GM18502 (cell line): ENCODE measurements around the gene BST1.
A peak's percentile ranks its signal among the peaks of the same experiment; 100 is the strongest.
"Not testable (repeated sequence)": the region's sequence is repeated elsewhere in the genome, so short reads cannot be mapped to it uniquely, and the experiment has no call there.

ENCODE experiments used
- ATAC-seq: cut with Tn5 transposase; IDR thresholded peaks from one replicate; pipeline ENCODE4 v1.9.1; 2021; ENCODE audit warnings: mild to moderate bottlenecking; ENCODE audit not compliant: unreplicated experiment, poor library complexity

Gene BST1

DNA sequence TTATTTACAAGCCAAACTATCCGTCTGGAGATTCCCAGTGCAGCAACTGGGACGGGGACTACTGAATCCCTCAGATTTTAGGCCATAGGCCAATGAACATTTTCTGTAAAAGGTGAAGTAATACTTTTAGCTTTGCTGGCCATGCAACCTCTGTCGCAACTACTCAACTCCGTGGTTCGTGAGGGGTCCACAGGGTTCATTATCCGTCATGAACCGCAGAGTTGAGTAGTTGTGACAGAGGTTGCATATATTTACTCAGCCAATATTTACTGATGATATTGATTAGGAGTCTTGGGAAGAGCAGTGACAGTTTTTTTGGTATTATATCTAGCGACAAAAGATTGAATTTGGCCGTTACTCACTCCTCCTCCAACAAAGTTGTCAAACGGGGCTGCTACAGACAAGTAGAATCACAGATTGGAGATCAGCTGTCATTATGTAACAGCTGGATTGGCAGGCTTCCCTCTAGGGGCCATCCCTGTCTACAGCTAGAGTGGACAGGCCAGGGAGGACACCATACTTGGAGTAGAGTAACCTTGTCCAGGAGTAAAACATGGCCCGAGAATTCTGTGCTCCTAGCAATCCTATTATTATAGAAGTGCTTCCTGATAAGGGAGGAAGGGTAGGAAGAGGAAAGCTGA lies 38.0 kb downstream of the BST1 start:
- ATAC-seq: no peak

DNA sequence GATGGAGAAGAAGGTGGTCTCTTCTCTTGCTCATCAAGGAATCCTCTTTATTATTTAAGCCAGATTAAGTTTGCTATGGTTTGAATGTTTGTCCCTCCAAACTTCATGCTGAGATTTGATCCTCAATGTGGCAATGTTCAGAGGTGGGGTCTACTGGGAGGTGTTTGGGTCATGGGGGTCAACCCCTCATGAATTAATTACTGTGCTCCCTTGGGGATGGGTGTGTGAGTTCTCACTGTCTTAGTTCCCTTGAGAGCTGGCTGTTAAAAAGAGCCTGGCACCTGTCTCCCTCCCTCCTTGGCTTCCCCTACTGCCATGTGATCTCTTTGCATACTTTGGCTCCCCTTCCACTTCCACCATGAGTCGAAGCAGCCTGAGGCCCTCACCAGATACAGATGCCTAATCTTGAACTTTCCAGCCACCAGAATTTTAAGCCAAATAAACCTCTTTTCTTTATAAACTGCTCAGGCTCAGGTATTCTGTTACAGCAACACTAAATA lies 39.3 kb downstream of the BST1 start:
- ATAC-seq: no peak

DNA sequence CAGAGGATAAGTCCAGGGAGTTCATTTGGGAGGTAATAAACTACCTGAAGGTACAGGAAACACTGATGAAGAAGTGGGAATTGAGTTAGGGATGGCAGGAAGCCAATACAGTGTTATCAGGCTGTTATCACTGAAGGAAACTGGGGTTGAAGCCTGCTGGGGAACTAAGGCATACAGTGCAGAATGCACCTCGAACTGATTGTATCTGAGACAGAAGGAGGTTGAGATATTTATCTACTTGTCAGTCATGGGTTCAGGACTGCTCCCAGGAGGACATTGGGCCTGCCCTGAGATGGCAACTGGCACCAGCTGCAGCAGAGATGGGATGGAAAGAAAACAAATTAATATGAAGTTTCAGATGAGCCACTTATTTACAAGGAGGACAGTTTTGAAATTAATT lies 39.8 kb downstream of the BST1 start:
- ATAC-seq: no peak

DNA sequence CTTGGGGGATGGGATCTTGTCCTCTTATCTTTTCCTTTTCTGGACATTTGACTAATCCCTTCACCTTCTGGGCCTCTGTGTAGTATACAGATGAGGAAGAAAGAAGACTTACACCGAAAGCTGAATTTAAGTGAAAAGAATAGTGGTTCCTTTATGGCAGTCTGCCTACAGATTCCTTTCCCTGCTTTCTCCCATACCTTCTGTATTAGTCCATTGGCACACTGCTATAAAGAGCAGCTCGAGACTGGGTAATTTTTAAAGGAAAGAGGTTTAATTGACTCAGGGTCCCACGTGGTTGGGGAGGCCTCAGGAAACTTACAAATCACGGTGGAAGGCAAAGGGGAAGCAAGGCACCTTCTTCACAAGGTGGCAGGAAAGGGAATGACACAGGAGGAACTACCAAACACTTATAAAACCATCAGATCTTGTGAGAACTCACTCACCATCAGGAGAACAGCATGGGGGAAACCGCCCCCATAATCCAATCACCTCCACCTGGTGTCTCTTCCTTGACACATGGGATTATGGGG lies 41.2 kb downstream of the BST1 start:
- no peak for ATAC-seq

DNA sequence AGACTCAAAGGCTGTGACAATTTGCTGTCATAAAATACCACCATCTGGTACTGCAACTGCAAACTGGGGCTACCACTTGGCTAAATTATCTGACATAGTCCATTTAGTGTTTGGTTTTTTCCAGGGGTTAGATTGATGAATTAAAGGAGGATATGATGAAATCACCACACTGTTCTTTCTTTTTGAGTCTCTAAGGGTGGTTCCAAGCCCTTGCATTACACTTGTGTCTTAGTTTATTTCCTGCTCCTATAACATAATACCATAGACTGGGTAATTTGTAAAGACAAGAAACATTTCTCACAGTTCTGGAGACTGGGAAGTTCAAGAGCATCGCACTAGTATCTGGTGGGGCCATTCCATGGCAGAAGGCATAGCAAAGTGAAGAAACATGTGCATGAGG lies 43.2 kb downstream of the BST1 start:
- no peak for ATAC-seq

DNA sequence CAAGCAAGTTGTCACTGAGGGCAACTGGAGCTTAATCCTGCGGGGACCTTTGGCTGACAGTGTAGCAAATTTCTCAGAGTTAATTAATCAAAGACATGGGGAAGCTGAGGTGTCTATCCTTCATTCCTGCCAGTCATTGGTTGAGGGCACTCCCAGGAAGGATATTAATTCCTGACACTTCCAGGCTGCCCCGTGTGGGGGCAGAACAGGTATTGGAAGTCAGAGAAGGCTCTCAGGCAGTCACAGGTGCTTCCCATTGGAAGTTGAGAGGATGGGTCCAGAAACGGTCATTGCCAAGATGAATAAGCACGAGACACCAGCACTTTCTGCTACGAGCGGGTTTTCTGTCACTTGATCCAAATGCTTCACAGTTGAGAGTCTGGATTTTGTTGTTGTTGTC lies 46.1 kb downstream of the BST1 start:
- ATAC-seq: no peak

DNA sequence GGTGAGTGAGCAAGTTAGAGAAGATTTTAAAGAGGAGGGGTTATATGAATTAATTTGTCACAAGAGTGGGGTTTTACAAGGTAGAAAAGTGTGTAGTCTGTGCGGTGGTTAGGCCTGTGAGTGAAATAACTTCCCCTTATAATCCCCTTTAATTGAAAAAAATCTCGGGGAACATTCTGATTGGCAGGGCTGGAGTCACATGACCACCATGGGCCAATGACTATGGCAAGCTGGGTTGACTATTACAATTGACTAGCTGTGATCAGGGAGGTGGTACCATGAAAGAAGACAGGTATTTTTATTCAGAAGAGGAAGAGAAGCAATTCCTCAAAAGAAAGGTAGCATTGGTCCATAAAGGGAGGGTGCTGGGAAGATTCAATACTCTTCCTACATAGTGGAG lies 48.3 kb downstream of the BST1 start:
- ATAC-seq: no peak

DNA sequence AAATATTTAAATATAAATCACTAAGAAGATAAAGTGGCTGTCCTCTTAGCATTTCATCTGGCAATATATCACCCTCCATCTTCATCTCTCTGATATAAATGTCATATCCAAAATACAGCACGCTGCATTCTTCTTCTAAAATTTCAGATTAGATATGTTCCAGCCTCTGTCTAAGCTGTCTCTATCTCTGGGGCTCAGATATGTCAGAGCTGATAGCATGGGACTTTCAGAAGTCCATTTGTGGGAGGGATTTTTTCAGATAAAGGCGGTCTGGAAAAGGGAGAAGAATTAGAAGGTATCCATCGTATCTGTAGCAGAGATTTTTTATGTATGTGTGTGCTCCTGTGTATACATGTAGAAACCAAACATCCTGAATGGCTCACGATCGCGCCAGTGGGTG lies 50.2 kb downstream of the BST1 start:
- ATAC-seq: no peak

DNA sequence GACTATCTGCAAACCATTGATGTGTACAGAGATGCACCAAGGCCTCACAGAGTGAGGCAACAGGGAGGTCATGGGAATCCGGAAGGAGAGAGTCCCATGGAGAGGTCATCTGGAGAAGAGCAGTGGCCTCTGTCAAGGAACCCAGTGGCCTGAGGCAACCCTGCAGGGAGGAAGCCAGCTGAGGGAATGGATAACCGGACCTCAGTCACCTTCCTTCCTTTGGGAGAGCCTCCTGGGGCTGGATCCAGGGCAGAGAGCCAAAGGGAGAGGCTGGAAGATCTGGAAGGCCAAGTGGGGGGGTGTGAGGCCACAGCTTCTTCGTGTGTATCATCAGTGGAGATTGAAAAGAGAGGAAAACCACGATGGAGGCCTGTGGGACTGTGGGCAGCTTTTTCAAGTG lies 50.9 kb downstream of the BST1 start:
- ATAC-seq: no peak

DNA sequence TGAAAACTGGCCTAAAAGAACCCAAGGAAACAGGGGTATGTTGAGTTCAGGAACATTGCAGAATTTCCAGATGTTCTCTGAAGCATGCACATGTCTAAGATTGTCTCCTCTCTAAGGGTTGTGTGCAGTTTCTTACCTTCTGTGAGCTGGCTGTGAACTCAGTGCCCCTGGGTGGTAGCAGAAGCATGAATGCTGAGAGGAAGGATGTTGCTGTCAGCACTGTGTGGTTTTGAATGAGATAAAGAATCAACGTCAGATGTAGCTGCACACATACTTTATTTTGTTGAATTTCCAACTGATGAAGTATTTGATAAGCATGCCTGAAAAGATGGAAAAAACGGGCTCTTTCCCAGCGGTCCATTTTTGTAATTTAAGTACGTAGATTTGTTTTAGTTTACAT lies 51.5 kb downstream of the BST1 start:
- no peak for ATAC-seq

DNA sequence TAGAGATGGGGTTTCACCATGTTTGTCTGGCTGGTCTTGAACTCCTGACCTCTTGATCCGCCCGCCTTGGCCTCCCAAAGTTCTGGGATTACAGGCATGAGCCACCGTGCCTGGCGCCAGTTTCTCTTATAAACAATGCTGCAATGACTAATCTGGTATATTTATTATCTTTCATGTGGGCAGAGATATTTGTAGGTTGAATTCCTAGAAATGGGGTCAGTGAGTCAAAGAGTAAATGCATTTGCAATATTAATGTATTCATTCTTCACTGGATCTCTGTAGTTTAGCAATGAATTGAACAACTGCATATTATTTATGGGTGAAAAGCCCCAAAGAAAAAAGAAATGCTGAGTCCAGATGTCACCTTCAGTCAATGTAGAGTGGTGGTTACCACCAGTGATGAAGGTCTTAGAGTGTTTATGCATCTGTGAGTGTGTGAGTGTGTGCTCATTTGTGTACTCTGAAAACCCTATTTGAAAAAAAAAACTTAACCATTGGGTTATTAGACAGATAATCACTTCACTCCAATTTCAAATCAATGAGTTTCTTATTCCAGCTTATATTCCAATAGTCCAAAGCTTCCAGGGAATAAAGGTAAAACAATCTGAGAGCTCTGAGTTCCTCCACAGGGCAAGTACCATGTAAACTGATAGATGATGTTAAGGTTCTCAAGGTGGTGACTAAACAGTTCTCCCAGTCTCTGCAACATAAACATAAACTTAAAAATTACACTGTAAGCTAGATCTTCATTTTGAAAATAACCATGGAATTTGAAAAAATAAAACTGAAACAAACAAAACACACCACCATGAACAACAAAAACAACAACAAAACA lies 52.7 kb downstream of the BST1 start:
- peak; percentile 12 for ATAC-seq

DNA sequence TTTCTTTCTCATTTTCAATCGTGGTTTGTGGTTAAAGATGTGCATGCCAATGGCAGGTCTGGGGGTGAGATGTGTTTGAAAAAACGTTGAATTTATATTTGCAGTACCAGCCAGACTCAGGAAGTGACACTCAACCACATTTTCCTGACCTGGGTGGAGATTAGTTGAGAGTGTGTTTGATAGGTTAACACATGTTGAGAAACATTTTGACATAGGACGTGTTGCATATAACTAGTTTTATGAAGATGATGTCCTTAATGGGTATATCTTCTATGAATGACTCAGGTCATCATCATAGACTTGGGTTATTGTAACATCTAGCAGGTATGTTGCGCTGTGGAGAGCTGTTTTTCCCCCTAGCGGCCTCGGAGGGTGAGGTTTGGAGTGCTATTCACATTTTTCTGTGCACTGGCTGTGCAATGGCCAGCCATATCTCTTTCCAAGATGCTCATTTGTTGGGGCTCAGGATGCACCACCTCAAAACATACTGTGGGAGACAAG lies 53.5 kb downstream of the BST1 start:
- ATAC-seq: peak; percentile 92

DNA sequence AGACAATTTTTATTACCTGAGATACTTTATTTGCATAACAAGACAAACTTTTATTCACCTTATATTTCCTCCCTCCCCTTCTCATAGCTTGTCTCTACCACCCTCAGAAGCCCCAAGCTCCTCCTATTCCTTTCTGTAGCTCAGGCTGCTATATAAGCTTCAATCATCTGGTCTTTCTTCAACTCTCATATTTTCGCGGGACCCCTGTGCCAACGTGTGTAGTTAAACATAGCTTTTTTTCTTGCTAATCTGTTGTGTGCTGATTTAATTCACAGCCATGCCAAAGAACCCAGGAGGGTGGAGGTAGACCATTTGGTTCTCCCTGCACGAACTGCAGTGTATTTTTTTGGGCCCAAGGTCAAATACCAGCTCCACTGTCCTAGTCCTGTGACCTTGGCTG lies 54.2 kb downstream of the BST1 start:
- no peak for ATAC-seq

DNA sequence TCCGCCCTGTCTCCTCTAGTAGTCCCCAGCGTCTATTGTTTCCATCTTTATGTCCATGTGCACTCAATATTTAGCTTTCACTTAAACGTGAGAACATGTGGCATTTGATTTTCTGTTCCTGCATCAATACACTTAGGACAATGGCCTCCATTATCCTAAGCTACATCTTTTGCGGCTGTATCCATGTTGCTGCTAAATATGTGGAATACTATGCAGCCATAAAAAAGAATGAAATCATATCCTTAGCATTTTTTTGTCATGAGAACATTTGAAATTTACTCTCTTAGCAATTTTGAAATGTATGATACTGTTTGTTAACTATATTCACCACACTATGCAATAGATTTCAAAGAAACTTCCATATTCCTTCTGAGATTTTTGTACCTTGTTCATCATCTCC lies 55.4 kb downstream of the BST1 start:
- no peak for ATAC-seq

DNA sequence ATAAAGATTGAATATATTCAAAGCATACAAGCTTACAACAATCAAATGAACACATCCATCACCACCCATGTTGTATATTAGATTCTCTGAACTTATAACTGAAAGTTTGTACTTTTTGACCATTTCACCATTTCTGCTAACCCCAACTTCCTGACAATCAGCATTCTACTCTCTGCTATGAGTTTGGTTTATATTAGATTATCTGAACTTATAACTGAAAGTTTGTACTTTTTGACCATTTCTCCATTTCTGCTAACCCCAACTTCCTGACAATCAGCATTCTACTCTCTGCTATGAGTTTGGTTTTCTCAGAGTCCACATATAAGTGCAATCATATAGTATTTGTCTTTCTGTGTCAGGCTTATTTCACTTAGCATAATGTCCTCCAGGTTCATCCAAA lies 59.6 kb downstream of the BST1 start:
- ATAC-seq: not testable (repeated sequence)

DNA sequence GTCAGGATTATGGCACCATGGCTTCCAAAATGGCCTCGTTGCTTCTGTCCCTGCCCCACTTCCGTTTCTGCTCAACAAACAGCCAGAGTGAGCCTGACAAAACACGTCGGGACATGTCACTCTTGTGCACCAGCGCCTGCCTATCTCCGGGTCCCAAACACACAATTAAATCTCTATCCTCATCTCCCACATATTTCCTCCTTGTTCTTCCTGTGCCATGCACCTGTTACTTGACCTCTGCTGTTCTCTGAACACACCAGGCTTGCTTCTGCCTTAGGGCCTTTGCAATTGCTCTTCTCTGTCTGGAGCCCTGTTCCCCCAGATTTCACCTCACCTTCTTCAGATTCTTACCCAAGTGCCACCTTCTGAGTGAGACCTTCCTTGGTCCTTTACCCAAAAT lies 62.5 kb downstream of the BST1 start:
- no peak for ATAC-seq

DNA sequence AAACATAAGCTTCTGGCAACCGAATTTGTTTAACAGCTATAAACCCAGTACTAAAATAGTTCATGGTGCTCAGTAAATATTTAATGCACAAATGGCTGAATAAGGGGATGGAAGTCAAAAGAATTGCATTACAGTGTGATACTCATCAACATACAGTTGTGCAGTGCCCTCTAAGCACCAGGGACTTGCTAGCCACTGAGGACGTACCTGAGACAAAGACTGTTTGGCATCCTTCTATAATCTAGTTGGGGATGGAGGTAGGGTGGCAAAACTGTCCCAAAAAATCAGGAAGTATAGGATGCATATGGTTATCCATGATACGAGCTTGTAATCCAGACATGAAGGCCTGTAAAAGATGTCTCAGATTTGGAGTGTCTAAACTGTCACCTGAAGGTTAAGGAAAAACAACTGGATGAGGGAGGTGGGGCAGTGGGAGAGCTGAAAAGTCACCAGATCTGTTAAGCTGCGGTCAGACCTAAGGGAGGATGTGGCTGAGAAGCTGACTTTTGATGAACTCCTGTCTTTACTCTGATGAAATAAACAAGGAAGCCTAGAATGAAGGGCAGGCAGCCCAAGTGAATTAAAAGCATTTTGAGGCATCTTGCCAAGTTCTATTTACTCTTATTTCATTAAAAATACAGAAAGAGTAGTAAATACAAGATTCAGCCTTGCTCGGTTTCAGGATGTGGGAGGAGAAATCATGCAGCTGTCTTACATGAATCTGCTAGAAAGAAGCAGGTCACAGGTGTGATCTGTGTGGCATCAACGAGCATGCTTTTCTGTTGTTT lies 63.2 kb downstream of the BST1 start:
- peak; percentile 74 for ATAC-seq

DNA sequence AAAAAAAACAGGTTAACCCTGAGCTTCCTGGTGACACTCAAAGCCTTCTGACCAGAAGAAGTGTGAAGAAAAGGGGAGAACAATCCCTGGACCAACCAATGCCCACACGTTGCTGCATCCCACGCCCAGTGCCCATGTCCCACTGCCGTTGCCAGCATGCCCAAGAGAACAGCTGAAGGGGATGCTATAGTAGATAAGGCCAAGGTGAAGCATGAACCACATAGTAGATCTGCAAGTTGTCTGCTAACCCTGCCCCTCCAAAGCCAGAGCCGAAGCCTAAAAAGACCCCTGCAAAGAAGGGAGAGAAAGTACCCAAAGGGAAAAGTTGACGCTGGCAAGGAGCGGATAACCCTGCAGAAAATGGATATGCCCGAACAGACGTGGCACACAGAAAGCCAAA lies 64.0 kb downstream of the BST1 start:
- ATAC-seq: no peak

DNA sequence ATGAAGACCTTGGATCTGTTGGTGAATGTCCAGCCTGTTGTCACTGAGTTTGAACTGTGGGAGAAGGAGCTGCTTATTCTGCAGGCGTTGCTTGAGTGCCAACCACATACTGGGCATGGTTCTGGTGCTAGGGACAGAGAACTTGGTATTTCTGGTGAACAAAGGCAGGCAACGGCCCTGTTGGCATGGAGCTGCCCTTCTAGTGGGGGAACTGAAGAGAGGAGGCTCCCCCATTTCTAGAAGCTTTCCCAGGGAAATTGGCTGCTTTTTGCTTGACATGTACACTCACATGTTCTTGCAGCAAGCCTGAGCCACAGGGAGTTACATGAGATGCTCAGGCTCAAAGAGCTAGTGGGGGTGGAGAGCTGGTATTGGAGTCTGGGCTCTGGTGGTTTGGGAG lies 66.3 kb downstream of the BST1 start:
- no peak for ATAC-seq

DNA sequence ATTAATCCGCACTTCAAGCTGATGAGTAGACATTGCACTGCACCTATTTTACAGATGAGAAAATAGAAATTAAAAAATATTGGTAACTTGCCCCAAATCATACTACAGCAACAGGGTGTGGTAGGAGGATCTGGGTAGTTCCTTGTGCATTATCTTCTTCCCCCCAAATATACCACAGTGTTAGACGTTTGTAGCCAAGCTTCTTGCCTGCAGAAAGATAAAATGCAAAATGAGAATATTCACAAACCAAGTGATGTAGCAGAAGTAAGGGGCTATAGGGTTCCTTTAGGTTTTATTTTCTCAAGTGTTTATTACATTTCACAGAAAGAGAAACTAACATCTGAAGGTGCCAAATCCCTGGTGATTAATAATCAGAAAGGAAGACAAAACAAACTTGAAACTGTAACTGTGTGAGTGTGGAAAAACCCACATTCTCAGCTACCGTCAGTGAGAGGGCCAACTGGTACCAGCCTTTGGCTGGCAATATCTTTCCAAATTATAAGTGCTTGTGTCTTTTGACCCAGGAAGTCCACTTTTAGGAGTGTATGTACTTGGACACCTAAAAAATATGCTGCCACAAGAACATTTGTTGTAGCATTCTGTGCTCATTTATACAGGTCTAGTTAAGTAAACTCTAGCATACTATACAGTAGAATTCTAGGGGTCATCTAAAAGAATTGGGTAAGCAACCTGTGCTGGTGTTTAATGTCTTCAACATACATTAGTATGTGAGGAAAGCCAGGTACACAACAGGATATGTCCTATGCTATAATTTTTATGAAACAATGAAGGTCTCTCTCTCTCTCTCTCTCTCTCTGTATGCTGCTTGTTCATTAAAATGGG lies 68.6 kb downstream of the BST1 start:
- peak; percentile 90 for ATAC-seq
